ENCODE data around the gene NOL9.
A peak's percentile ranks its signal among the peaks of the same experiment; 100 is the strongest.

Gene NOL9

DNA sequence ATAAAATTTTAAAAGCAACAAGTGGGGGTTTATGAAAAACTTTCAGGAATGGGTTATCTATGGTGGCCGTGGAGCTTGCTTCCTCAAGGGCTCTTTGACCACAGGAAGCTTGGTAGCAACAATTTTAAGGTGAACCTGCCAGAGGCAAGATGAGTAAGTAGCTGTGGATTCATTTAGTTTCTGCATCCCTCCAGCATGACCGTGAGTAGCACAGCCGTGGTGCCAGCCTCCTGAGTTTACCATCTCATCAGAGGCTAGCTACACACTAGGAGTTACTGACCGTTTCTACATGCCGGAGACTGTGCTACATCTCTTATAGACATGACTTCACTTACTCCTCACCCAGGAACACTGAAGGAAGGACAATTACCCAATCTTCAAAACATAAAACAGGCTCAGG is 32.8 kb downstream of the NOL9 start:
- DNase-seq (ENCODE audit: low spot score): peak; percentile 68

DNA sequence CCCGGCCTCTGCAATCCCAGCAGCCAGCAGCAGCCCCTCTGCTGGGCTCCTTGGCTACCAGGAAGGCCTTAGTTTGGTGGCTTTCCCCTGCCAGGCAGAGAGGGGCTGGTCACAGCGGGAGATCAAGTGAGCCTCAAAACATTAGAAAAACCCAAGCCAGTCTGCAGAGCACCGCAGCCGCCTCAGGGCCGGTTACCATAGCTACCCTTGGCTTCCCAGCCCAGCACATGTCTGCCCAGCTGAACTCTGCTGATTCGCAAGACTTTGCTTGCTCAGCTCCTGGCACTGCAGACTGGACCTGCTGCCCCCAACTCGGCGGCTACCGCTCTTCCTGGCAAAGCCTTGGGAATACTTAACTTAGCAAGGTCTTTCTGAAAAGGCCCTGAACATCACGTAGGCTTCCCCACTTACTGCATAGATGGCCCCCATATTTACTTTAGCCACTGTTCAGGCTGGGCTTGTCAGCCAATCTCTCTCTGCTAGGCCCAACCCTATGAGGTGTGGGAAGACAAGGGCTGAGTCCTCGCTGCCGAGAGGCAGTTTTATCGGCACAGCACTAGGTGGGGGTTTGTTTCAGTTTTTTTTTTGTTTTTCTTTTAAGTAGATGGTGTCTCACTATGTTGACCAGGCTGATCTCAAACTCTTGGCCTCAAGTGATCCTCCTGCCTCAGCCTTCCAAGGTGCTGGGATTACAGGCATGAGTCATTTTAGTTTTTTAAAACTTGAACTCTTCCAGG is 34.2 kb downstream of the NOL9 start:
- DNase-seq (ENCODE audit: low spot score): peak; percentile 52

- no peak for DNase-seq (ENCODE audit: low spot score)
These were observed 34.8 kb downstream of the NOL9 start for GRCh38 chr1:6519491-6519934.

DNA sequence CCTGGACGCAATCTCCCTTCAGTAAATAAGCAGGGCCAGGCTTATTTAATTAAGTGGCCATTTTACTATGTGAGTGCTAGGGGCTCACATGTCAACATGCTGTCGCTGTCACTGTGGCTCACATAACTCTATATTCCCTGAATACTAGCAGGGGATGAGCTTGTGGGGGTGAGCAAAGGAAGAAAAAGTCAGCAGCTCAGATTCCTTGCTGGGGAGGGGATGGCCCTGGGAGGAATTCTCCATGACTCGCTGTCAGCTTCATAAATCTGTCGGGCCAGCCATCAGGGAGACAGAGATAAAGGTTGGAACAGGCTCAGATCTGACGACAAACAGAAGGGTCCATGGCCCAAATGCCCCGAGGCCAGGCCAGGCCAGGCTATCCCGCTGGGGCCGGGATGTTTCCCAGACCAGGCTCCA is 36.9 kb downstream of the NOL9 start:
- peak; percentile 41 for DNase-seq (ENCODE audit: low spot score)

- peak; percentile 76 for DNase-seq (ENCODE audit: low spot score)
These were observed 38.5 kb downstream of the NOL9 start for GRCh38 chr1:6515771-6516170.

GRCh38 chr1:6513320-6513801 is 41.0 kb downstream of the NOL9 start:
- no peak for DNase-seq (ENCODE audit: low spot score)

GRCh38 chr1:6512908-6513280 is 41.4 kb downstream of the NOL9 start:
- no peak for DNase-seq (ENCODE audit: low spot score)

DNA sequence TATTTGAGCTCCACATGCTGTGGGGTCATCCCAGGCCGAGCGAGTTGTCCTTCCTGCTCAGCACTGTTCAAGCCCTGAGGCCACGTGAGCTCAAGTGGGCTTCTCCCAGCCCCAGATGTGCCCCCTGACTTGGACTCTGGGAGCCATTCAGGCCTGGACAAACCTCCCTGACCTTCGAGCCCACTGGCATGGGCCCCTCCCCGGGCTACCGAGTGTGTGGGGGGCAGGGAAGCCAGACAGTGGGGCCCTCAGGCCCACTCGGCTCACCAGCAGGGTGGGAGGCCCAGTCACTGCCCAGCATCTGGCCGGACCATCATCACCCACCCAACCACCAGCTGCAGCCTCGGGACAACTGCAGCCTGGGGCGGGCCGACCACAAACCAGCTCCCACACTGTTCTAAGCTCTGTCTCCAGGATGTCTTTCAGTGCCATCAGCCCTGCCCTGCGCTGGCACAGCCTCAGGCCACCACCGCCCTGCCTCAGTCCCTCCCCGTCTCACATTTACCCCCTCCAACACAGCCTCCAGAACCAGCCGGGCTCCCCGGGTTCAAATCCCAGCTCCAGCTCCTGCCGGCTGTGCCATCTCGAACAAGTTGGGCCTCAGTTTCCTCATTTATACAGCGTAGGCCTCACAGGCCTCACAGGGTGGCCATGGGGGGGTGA is 41.9 kb downstream of the NOL9 start:
- no peak for DNase-seq (ENCODE audit: low spot score)

- DNase-seq (ENCODE audit: low spot score): no peak
These were observed 42.6 kb downstream of the NOL9 start for GRCh38 chr1:6511561-6512244.

DNA sequence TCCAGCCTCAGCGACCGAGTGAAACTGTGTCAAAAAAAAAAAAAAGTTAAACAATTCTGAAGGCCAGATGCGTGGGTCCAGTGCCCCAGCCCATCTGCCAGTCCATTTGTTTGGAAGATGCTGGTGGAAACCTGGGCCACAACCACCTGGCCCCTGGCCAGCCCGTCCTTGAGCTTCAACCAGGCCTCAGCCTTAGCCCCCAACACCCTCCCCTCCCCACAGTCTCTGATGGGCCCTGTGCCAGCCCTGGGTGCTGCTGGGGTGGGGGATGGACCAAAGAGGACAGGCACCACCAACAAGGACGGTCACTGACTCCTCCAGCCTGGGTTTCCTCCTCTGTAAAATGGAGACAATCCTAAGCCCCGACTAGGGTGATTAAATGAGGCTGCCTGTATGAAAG is 43.3 kb downstream of the NOL9 start:
- no peak for DNase-seq (ENCODE audit: low spot score)

GRCh38 chr1:6510493-6510892 is 43.8 kb downstream of the NOL9 start:
- no peak for DNase-seq (ENCODE audit: low spot score)

DNA sequence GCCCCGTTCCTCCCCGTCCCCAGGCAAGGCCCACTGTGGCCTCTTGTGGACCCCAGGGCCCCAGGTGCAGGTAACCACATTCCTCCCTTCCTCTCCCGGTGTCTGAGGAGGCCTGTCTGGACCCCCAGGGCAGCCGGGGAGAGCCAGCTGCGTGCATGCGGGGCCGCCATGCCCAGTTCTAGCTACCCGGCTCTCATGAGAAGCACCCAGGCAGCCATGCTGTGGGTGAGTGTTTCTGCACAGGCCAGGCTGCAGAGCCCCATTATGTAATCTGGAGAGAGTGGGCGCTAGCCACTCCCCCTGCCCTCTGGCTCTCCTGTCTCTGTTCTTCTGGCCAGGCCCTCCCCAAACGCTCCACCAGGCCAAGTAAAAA is 44.4 kb downstream of the NOL9 start:
- DNase-seq (ENCODE audit: low spot score): no peak

- no peak for DNase-seq (ENCODE audit: low spot score)
These were observed 44.9 kb downstream of the NOL9 start for GRCh38 chr1:6509220-6509918.

- no peak for DNase-seq (ENCODE audit: low spot score)
These were observed 45.5 kb downstream of the NOL9 start for GRCh38 chr1:6508816-6509189.

DNA sequence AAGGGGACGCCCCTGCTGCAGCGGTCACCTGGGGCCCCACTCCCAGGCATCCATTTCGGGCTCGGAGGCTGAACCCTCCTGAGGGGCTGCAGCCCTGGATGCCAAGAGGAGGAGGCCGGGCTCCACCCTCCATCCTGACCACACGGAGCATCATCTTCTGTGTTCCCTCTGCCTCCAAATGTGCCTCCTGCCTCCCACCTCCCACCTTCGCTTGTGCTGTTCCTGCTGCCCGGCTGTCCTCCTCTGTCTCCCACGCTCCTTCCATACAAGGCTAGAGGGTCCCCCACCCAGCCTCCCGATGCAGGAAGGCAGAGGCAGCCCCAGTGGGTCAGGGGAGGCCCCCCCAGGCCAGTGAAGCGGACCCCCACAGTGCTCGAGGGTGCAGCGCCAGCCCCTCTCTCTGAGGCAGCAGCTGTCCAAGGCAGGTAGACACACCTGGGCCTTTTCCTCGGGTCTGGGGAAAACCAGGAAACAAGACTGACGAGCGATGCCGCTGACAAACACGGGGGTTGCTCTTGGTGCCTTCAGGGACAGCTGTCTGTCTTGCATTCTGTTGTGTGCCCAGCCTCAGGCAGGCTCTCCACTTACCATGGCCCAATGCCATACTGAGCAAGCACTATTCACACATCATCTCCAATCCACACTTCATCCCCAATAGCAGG is 46.0 kb downstream of the NOL9 start:
- no peak for DNase-seq (ENCODE audit: low spot score)

GRCh38 chr1:6507461-6507911 is 46.8 kb downstream of the NOL9 start:
- no peak for DNase-seq (ENCODE audit: low spot score)

DNA sequence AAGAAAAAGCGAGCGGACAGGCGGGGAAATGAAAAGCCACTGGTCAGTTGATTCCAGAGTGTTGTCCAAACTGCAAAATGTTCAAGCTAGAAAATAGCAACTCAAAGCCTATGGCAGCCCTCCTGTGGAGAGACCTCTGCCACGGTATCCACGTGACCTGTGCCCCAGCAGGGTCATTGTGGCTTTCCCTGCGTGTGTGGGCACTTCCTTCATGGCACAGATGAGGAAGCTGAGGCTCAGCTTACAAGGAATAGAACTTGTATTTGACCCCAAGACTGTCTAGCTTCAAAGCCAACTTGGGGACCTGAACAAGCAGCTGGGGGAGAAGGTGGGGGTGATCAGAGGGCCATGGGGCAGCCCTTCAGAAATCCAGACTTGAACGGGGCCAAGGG is 47.3 kb downstream of the NOL9 start:
- DNase-seq (ENCODE audit: low spot score): no peak

GRCh38 chr1:6506210-6507036 is 47.9 kb downstream of the NOL9 start:
- DNase-seq (ENCODE audit: low spot score): no peak

- DNase-seq (ENCODE audit: low spot score): no peak
These were observed 48.7 kb downstream of the NOL9 start for GRCh38 chr1:6505367-6506209.

DNA sequence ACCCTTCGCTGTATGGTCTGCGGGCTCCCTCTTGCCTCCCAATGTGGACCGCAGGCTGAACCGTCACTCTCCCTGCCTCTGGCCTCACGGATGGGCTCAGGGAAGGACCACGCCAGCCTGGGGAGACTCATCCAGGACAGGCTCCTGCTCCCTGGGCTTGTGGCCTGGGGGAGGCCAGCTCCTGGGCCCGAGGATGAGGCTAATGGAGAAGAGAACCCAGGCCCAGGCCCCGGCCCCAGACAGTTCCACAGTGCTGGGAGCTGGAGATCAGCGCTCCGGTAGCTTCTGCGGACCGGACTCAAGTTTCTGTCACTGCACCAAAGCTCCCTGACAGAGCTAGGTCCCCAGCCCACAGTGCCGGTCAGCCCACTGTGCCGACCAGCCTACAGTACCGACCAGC is 49.4 kb downstream of the NOL9 start:
- DNase-seq (ENCODE audit: low spot score): no peak
